ENCODE measurements around the gene SLC38A8.

Gene SLC38A8

DNA sequence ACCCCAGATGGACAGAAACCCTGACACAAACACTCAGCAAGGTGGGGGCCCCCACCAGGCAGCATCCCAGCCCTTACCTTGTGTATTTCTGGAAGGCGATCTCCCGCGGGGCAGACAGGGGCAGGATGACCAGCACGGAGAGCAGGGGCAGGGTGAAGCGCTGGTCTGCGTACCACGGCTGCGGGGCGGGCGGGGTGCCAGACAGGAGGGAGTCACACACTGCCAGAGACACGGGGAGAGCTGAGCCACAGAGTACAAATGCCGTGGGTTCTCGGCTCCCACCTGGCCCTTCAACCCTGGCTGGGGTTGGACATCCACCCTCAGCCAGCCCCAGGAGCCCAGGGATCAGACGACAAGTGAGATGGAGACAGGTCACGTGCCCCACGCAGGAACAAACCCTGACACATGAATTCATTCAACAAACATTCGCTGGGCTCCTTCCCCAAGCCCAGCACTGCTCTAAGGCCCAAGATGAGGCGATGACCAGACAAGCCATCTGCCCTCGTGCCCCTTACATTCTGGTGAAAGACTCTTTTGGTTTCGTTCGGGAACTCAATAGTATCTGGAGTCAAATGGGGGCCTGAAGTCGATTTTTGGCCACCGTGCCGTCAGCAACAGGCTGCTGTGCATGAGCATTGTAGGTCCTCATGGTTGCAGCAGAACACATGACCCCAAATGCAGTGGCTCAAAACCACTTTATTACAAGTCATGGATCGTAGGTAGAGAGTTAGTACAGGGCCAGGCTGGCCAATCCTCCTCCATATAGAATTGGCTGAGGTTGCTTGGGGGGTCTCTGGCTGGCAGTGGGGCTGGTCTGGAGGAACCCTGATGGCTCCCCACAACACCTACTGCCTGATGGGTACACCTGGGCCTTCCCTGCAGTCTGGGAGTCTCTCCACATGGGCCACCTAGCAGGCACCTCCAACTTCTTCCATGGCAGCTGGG lies 9.1 kb downstream of the SLC38A8 start:
- Histone ChIP-seq H3K4me1 (ENCODE audit: control insufficient read depth, low read length) (no peaks in the 10 kb centered on the region), H3K4me2 (ENCODE audit: low read length) (no peak overlapping the region), H3K27me3 (ENCODE audit: control insufficient read depth, low read length) (no peaks in the 10 kb centered on the region), H3K9me3 (ENCODE audit: control insufficient read depth, insufficient read depth, low read length) (no peaks in the 10 kb centered on the region), H3K27ac (ENCODE audit: low read depth, low read length) (no peak overlapping the region), H4K20me1 (ENCODE audit: control insufficient read depth, insufficient read depth, low read depth, low read length) (no peaks in the 10 kb centered on the region), H3K4me3 (ENCODE audit: low read length) (no peak overlapping the region), H3K79me2 (ENCODE audit: control insufficient read depth, low read length) (no peaks in the 10 kb centered on the region), H3F3A (ENCODE audit: control insufficient read depth, insufficient read depth) (no peaks in the 10 kb centered on the region), H3K36me3 (ENCODE audit: control insufficient read depth, low read length) (no peaks in the 10 kb centered on the region), H3K9me2 (replicated peaks; ENCODE audit: control insufficient read depth, low read length) (no peaks in the 10 kb centered on the region)
- TF ChIP-seq, protein P1, sequence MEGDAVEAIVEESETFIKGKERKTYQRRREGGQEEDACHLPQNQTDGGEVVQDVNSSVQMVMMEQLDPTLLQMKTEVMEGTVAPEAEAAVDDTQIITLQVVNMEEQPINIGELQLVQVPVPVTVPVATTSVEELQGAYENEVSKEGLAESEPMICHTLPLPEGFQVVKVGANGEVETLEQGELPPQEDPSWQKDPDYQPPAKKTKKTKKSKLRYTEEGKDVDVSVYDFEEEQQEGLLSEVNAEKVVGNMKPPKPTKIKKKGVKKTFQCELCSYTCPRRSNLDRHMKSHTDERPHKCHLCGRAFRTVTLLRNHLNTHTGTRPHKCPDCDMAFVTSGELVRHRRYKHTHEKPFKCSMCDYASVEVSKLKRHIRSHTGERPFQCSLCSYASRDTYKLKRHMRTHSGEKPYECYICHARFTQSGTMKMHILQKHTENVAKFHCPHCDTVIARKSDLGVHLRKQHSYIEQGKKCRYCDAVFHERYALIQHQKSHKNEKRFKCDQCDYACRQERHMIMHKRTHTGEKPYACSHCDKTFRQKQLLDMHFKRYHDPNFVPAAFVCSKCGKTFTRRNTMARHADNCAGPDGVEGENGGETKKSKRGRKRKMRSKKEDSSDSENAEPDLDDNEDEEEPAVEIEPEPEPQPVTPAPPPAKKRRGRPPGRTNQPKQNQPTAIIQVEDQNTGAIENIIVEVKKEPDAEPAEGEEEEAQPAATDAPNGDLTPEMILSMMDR (IDR thresholded peaks at IDR 0.05; ENCODE audit: low read depth, low read length, poor library complexity, severe bottlenecking): no peak
- TF ChIP-seq EZH2phosphoT487 (IDR thresholded peaks at IDR 0.05; ENCODE audit: borderline replicate concordance, low read length): no peak

DNA sequence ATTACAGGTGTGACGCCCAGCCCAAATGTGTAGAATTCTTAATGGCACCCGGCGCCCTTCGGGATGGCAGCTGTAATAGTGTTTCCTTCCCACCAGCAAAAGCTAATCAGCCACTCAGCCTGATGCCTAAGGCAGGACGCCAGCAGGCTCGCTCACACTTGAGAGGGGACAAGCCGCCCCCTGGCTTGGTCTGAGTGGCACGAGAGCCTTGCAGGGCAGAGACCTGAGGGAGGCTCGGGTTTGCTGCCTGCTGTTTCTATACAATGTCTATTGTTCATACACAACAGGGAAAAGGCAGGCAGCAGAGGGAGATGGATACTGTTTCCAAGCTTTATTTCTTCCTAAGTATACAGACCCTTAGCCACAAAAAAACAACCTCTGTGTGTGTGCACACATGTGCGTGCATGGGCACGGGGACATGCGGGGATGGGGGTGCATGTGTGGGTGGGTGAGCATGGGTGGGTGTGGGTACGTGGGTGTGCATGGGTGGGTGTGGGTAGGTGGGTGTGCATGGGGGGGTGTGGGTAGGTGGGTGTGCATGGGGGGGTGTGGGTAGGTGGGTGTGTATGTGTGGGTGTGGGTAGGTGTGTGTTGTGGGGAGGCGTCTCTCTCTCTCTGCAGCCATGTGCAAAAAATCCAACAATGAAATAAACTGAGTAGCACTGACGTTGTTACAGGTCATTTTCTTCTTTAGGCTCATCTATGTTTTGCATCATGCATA lies 10.0 kb downstream of the SLC38A8 start:
- no peaks in the 10 kb centered on the region for H3K36me3 ChIP-seq (ENCODE audit: control insufficient read depth, low read length)
- H3K9me2 ChIP-seq (replicated peaks; ENCODE audit: control insufficient read depth, low read length): no peaks in the 10 kb centered on the region
- H3K27me3 ChIP-seq (ENCODE audit: control insufficient read depth, low read length): no peaks in the 10 kb centered on the region
- no peaks in the 10 kb centered on the region for H3K9me3 ChIP-seq (ENCODE audit: control insufficient read depth, insufficient read depth, low read length)
- H3F3A ChIP-seq (ENCODE audit: control insufficient read depth, insufficient read depth): no peaks in the 10 kb centered on the region
- H3K4me1 ChIP-seq (ENCODE audit: control insufficient read depth, low read length): no peaks in the 10 kb centered on the region
- no peak overlapping the region for H3K4me3 ChIP-seq (ENCODE audit: low read length)
- no peaks in the 10 kb centered on the region for H3K79me2 ChIP-seq (ENCODE audit: control insufficient read depth, low read length)
- no peaks in the 10 kb centered on the region for H4K20me1 ChIP-seq (ENCODE audit: control insufficient read depth, insufficient read depth, low read depth, low read length)
- H3K4me2 ChIP-seq (ENCODE audit: low read length): no peak overlapping the region
- no peak for TF ChIP-seq EZH2phosphoT487 (IDR thresholded peaks at IDR 0.05; ENCODE audit: borderline replicate concordance, low read length)
- TF ChIP-seq, protein P1 (IDR thresholded peaks at IDR 0.05; ENCODE audit: low read depth, low read length, poor library complexity, severe bottlenecking): no peak
- H3K27ac ChIP-seq (ENCODE audit: low read depth, low read length): no peak overlapping the region

DNA sequence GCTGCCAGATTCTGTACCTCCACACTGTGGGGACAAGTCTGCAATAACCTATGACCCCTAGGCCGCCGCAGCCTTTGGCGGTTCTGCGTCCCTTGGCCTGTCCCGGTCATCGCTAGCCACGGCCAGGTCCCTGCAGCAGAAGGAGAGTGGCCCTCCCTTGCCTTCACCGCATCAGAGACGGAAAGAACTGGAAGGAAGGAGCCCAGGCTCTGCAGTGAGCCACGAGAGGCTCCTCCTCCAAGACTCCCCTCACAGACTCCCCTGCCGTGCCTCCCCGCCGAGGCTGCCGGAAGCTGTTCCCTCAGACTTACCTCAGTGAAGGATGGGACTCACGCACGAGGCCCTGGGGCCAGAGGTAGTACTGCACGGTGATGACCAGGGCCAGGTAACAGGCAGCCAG lies 11.0 kb downstream of the SLC38A8 start:
- H3K4me3 ChIP-seq (ENCODE audit: low read length): no peak overlapping the region
- TF ChIP-seq, protein P1 (IDR thresholded peaks at IDR 0.05; ENCODE audit: low read depth, low read length, poor library complexity, severe bottlenecking): no peak
- TF ChIP-seq EZH2phosphoT487 (IDR thresholded peaks at IDR 0.05; ENCODE audit: borderline replicate concordance, low read length): no peak
- H3K27ac ChIP-seq (ENCODE audit: low read depth, low read length): no peak overlapping the region
- no peaks in the 10 kb centered on the region for H3K9me2 ChIP-seq (replicated peaks; ENCODE audit: control insufficient read depth, low read length)
- H3K27me3 ChIP-seq (ENCODE audit: control insufficient read depth, low read length): no peaks in the 10 kb centered on the region
- H3K79me2 ChIP-seq (ENCODE audit: control insufficient read depth, low read length): no peaks in the 10 kb centered on the region
- H3K4me1 ChIP-seq (ENCODE audit: control insufficient read depth, low read length): no peaks in the 10 kb centered on the region
- no peaks in the 10 kb centered on the region for H3K9me3 ChIP-seq (ENCODE audit: control insufficient read depth, insufficient read depth, low read length)
- H4K20me1 ChIP-seq (ENCODE audit: control insufficient read depth, insufficient read depth, low read depth, low read length): no peaks in the 10 kb centered on the region
- no peak overlapping the region for H3K4me2 ChIP-seq (ENCODE audit: low read length)
- no peaks in the 10 kb centered on the region for H3K36me3 ChIP-seq (ENCODE audit: control insufficient read depth, low read length)
- no peaks in the 10 kb centered on the region for H3F3A ChIP-seq (ENCODE audit: control insufficient read depth, insufficient read depth)

All from DOHH2 (cell line).